Trophoblast cell (in vitro differentiated cells and primary cell): ENCODE results near the gene NR5A1.

ENCODE experiments used
- DNase-seq, 2 donors: peaks; one replicate each; pipeline ENCODE4 v3.0.0-alpha.2; 2016
- H2AFZ ChIP-seq: 2 replicates; pipeline ENCODE4 v1.6.1; 2013; ENCODE audit warnings: low read length, moderate library complexity, mild to moderate bottlenecking; ENCODE audit not compliant: insufficient read depth, poor library complexity
- H2AK5ac ChIP-seq: 2 replicates; pipeline ENCODE4 v1.6.1; 2013; ENCODE audit warnings: mild to moderate bottlenecking, low read length
- H2BK120ac ChIP-seq: 2 replicates; pipeline ENCODE4 v1.6.1; 2013; ENCODE audit warnings: low read length, mild to moderate bottlenecking, moderate library complexity; ENCODE audit not compliant: insufficient read depth, poor library complexity
- H2BK12ac ChIP-seq: 2 replicates; pipeline ENCODE4 v1.6.1; 2013; ENCODE audit warnings: mild to moderate bottlenecking, low read length, moderate library complexity
- H2BK5ac ChIP-seq: 2 replicates; pipeline ENCODE4 v1.6.1; 2013; ENCODE audit warnings: low read length, low read depth, moderate library complexity, mild to moderate bottlenecking; ENCODE audit not compliant: poor library complexity
- H3K14ac ChIP-seq: 2 replicates; pipeline ENCODE4 v1.6.1; 2013; ENCODE audit warnings: mild to moderate bottlenecking, low read length
- H3K18ac ChIP-seq: 2 replicates; pipeline ENCODE4 v1.6.1; 2013; ENCODE audit warnings: mild to moderate bottlenecking, low read length
- H3K23ac ChIP-seq: 2 replicates; pipeline ENCODE4 v1.6.1; 2013; ENCODE audit warnings: low read length
- H3K27ac ChIP-seq: 2 replicates; pipeline ENCODE4 v1.5.1; 2013; ENCODE audit warnings: low read depth, mild to moderate bottlenecking, inconsistent platforms, low read length, moderate library complexity
- H3K27me3 ChIP-seq: 2 replicates; pipeline ENCODE4 v1.6.1; 2013; ENCODE audit warnings: inconsistent platforms, mild to moderate bottlenecking, low read length, moderate library complexity; ENCODE audit not compliant: insufficient read depth
- H3K36me3 ChIP-seq, 2 experiments: 1 replicate in 1 of 2; 2 replicates in 1 of 2; pipeline ENCODE4 v1.6.1; 2013; ENCODE audit warnings: low read length in 2 of 2, mild to moderate bottlenecking in 2 of 2, moderate library complexity in 1 of 2; ENCODE audit not compliant: insufficient read depth in 2 of 2, control insufficient read depth in 1 of 2
- H3K4ac ChIP-seq: 2 replicates; pipeline ENCODE4 v1.6.1; 2013; ENCODE audit warnings: low read depth, mild to moderate bottlenecking, low read length, moderate library complexity
- H3K4me1 ChIP-seq, 2 experiments: 1 replicate in 1 of 2; 2 replicates in 1 of 2; pipeline ENCODE4 v1.6.1; 2013; ENCODE audit warnings: low read length in 2 of 2, mild to moderate bottlenecking in 2 of 2, moderate library complexity in 1 of 2; ENCODE audit not compliant: insufficient read depth in 2 of 2, control insufficient read depth in 1 of 2
- H3K4me2 ChIP-seq: 2 replicates; pipeline ENCODE4 v1.6.1; 2013; ENCODE audit warnings: inconsistent platforms, mild to moderate bottlenecking, low read length, moderate library complexity
- H3K4me3 ChIP-seq: 2 replicates; pipeline ENCODE4 v1.5.1; 2013; ENCODE audit warnings: mild to moderate bottlenecking, low read depth, low read length, inconsistent platforms
- H3K79me1 ChIP-seq: one replicate; pipeline ENCODE4 v1.6.1; 2013; ENCODE audit warnings: low read length
- H3K79me2 ChIP-seq: 2 replicates; pipeline ENCODE4 v1.6.1; 2013; ENCODE audit warnings: low read length, mild to moderate bottlenecking; ENCODE audit not compliant: control insufficient read depth, insufficient read depth, poor library complexity
- H3K9ac ChIP-seq: 2 replicates; pipeline ENCODE4 v1.6.1; 2013; ENCODE audit warnings: mild to moderate bottlenecking, low read length
- H3K9me3 ChIP-seq: 2 replicates; pipeline ENCODE4 v1.6.1; 2013; ENCODE audit warnings: low read depth, mild to moderate bottlenecking, control low read depth, inconsistent platforms, low read length; ENCODE audit not compliant: insufficient read depth
- H4K12ac ChIP-seq: 2 replicates; pipeline ENCODE4 v1.6.1; 2013; ENCODE audit warnings: low read depth, mild to moderate bottlenecking, low read length, moderate library complexity
- H4K8ac ChIP-seq: 2 replicates; pipeline ENCODE4 v1.6.1; 2013; ENCODE audit warnings: low read depth, mild to moderate bottlenecking, low read length, moderate library complexity
- H4K91ac ChIP-seq: one replicate; pipeline ENCODE4 v1.6.1; 2013; ENCODE audit warnings: low read depth, mild to moderate bottlenecking, low read length, moderate library complexity
- WGBS: extraction: QIAGEN DNeasy Blood & Tissue Kit; methylation state at CpG from one replicate; pipeline ENCODE4 v1.1.7; 2013; ENCODE audit warnings: missing lambda C conversion rate; ENCODE audit not compliant: insufficient read length, insufficient coverage; ENCODE audit errors: extremely low coverage; 5-methylcytosine and 5-hydroxymethylcytosine counted together

Gene NR5A1

DNA sequence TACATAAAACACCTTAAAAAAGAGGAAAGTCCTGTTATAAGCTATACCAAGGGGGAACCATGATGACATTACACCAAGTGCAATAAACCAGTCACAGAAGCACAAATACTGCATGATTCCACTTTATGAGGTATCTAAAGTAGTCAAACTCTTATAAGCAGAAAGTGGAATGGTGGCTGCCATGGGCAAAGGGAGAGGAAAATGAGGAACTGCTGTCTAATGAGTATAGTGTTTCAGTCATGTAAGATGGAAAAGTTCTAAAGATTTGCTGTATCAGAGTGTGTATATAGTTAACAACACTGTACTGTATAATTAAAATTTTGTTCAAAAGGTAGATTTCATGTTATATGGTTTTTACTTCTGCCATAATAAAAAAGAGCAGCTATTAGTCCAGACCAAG, 34.6 kb upstream of the NR5A1 start:
- Histone ChIP-seq H2BK5ac (no peak overlapping the region), H3K27me3 (no peaks in the 10 kb centered on the region), H4K8ac (no peak overlapping the region), H2BK120ac (no peak overlapping the region), H2BK12ac (no peak overlapping the region), H3K23ac (no peak overlapping the region), H3K27ac (no peak overlapping the region), H3K9me3 (no peaks in the 10 kb centered on the region), H3K4me1 (no peaks in the 10 kb centered on the region), H2AK5ac (no peak overlapping the region), H3K4ac (no peak overlapping the region), H3K79me1 (no peaks in the 10 kb centered on the region), H3K18ac (no peak overlapping the region), H2AFZ (no peak overlapping the region), H4K91ac (no peak overlapping the region), H3K4me3 (no peak overlapping the region), H3K9ac (no peak overlapping the region), H3K36me3 (peaks cover 5 to 10% of the 10 kb centered on the region in 2 experiments), H3K4me2 (no peak overlapping the region), H4K12ac (no peak overlapping the region), H3K14ac (no peak overlapping the region), H3K79me2 (no peaks in the 10 kb centered on the region)
- no peak for DNase-seq

DNA sequence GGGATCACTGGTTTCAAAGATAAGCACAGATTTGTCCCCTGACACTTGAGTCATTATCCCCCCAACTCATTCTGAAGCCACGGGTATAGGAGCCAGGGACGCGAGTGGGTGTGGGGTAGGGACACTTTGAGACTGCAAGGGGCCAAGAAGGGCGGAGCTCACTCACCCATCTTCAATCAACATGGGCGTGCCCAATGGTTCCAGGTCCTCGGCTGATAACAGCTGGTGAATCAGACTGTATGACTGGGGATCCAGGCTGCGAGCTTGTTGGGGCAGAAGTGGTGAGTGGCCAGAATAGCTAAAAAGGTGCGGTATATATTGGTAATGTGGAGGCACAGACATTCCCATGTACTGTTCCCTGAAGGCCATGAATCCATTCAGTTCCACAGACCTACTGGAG, 30.7 kb upstream of the NR5A1 start:
- no peaks in the 10 kb centered on the region for H3K79me1 ChIP-seq
- H3K27me3 ChIP-seq, result no peaks in the 10 kb centered on the region
- no peak overlapping the region for H2BK5ac ChIP-seq
- H3K36me3 ChIP-seq, result peaks cover 15 to 17% of the 10 kb centered on the region in 2 experiments
- H3K79me2 ChIP-seq, result no peaks in the 10 kb centered on the region
- no peak overlapping the region for H4K91ac ChIP-seq
- H2AK5ac ChIP-seq, result no peak overlapping the region
- no peak overlapping the region for H3K9ac ChIP-seq
- H3K9me3 ChIP-seq, result no peaks in the 10 kb centered on the region
- H3K4me1 ChIP-seq, result no peaks in the 10 kb centered on the region
- no peak overlapping the region for H4K8ac ChIP-seq
- no peak overlapping the region for H4K12ac ChIP-seq
- no CpG with 5 or more reads among the region's 8 CpGs for WGBS
- no peak overlapping the region for H3K27ac ChIP-seq
- H3K23ac ChIP-seq, result no peak overlapping the region
- no peak overlapping the region for H3K14ac ChIP-seq
- H3K4me2 ChIP-seq, result no peak overlapping the region
- no peak overlapping the region for H2BK120ac ChIP-seq
- H3K18ac ChIP-seq, result no peak overlapping the region
- no peak overlapping the region for H3K4me3 ChIP-seq
- no peak overlapping the region for H2AFZ ChIP-seq
- no peak for DNase-seq
- H3K4ac ChIP-seq, result no peak overlapping the region
- H2BK12ac ChIP-seq, result no peak overlapping the region

DNA sequence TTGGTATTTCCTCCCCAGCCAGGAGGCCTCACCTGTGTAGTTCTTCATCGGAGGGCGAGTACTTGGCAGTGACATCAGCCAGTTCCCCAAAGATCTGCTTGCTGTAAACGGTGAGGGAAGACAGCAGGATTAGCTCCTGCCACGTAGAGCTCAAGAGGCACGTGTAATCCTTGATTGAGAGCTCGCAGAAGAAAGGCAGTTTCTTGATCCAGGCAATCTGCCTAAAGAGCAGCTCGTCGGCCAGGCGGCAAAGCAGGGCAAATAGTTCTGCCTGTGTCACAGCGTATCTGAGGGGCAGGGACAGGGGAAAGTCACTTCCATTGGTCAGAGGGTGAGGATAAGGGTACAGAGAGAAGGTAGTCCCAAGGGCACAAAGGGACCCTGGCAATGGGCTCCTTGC, 28.6 kb upstream of the NR5A1 start:
- no peaks in the 10 kb centered on the region for H3K4me1 ChIP-seq

DNA sequence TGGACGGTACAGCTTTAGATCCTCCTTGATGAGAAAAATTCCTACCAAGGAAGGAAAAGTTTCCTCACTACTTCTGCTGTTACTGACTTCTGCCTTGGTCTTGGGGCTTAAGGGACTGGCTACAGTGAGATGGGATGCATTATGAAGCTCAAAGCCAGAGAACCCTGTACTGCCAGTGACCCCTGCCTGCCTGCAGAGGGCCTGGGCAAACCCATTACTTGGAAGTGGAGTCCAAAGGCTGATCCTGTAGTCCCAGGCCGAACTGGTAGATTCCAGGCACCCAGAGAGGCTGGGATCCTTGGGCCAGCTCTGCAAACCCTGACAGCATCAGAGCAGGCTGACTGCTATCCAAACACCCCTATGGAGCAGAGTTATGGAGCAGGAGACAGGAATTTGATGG, 25.7 kb upstream of the NR5A1 start:
- Histone ChIP-seq H3K79me2 (no peaks in the 10 kb centered on the region), H4K12ac (no peak overlapping the region), H2AFZ (no peak overlapping the region), H2AK5ac (no peak overlapping the region), H3K4ac (no peak overlapping the region), H3K4me2 (no peak overlapping the region), H4K91ac (no peak overlapping the region), H2BK5ac (no peak overlapping the region), H3K23ac (no peak overlapping the region), H3K18ac (no peak overlapping the region), H2BK120ac (no peak overlapping the region), H3K36me3 (peaks cover 11 to 13% of the 10 kb centered on the region in 2 experiments), H3K79me1 (no peaks in the 10 kb centered on the region), H3K9ac (no peak overlapping the region), H3K27ac (no peak overlapping the region), H2BK12ac (no peak overlapping the region), H4K8ac (no peak overlapping the region), H3K14ac (no peak overlapping the region), H3K4me3 (no peak overlapping the region), H3K4me1 (no peaks in the 10 kb centered on the region), H3K9me3 (no peaks in the 10 kb centered on the region), H3K27me3 (no peaks in the 10 kb centered on the region)
- no peak for DNase-seq
- WGBS, result no CpG with 5 or more reads among the region's 2 CpGs

More for the DNA sequence above, 28.6 kb upstream of the NR5A1 start:
- Histone ChIP-seq H3K18ac (no peak overlapping the region), H3K4ac (no peak overlapping the region), H4K91ac (no peak overlapping the region), H3K4me2 (no peak overlapping the region), H4K12ac (no peak overlapping the region), H4K8ac (no peak overlapping the region), H3K14ac (no peak overlapping the region), H2BK12ac (peak overlapping the region; percentile 7), H3K79me2 (no peaks in the 10 kb centered on the region), H2BK120ac (no peak overlapping the region), H3K79me1 (no peaks in the 10 kb centered on the region), H3K36me3 (peaks cover 15 to 20% of the 10 kb centered on the region in 2 experiments), H2BK5ac (no peak overlapping the region), H3K23ac (no peak overlapping the region), H2AFZ (no peak overlapping the region), H3K9ac (no peak overlapping the region), H3K27ac (no peak overlapping the region), H3K4me3 (no peak overlapping the region), H2AK5ac (no peak overlapping the region), H3K27me3 (no peaks in the 10 kb centered on the region), H3K9me3 (no peaks in the 10 kb centered on the region)
- DNase-seq, result no peak
- WGBS, result no CpG with 5 or more reads among the region's 10 CpGs
